HG03457 (cell line): ENCODE measurements around the gene ERO1B.
"Not testable (repeated sequence)": the region's sequence is repeated elsewhere in the genome, so short reads cannot be mapped to it uniquely, and the experiment has no call there.

Experiments
- ATAC-seq: cut with Tn5 transposase; IDR thresholded peaks from one replicate; pipeline ENCODE4 v1.9.1; 2021; ENCODE audit warnings: moderate number of reproducible peaks; ENCODE audit not compliant: unreplicated experiment

The ERO1B gene

GRCh38 chr1:236281654-236282424, at the start of gene ERO1B:
Gene ERO1B, minus strand, starts transcription at chr1:236281958. Its CDS starts 175 bp downstream, at chr1:236281783.
- peak; percentile 74 for ATAC-seq

- ATAC-seq, result not testable (repeated sequence)
Measured at GRCh38 chr1:236331412-236331811, 49.7 kb upstream of the ERO1B start.

- no peak for ATAC-seq
Measured at GRCh38 chr1:236326432-236326831, 44.7 kb upstream of the ERO1B start.

GRCh38 chr1:236325567-236325966, 43.8 kb upstream of the ERO1B start:
- ATAC-seq, result no peak

GRCh38 chr1:236323819-236324411, 42.2 kb upstream of the ERO1B start:
- no peak for ATAC-seq

- ATAC-seq, result no peak
Measured at GRCh38 chr1:236322566-236323409, 41.0 kb upstream of the ERO1B start.

GRCh38 chr1:236321101-236321500, 39.3 kb upstream of the ERO1B start:
- no peak for ATAC-seq

GRCh38 chr1:236320671-236321070, 38.9 kb upstream of the ERO1B start:
- ATAC-seq, result no peak

GRCh38 chr1:236320214-236320613, 38.5 kb upstream of the ERO1B start:
- ATAC-seq, result no peak

GRCh38 chr1:236316437-236316836, 34.7 kb upstream of the ERO1B start:
- no peak for ATAC-seq

GRCh38 chr1:236315518-236315917, 33.8 kb upstream of the ERO1B start:
- no peak for ATAC-seq

- no peak for ATAC-seq
Measured at GRCh38 chr1:236315092-236315491, 33.3 kb upstream of the ERO1B start.

- ATAC-seq, result not testable (repeated sequence)
Measured at GRCh38 chr1:236314050-236314449, 32.3 kb upstream of the ERO1B start.

GRCh38 chr1:236313427-236313826, 31.7 kb upstream of the ERO1B start:
- ATAC-seq, result no peak

GRCh38 chr1:236311040-236311439, 29.3 kb upstream of the ERO1B start:
- no peak for ATAC-seq

GRCh38 chr1:236308827-236309226, 27.1 kb upstream of the ERO1B start:
- no peak for ATAC-seq

GRCh38 chr1:236307435-236307834, 25.7 kb upstream of the ERO1B start:
- ATAC-seq, result no peak

- no peak for ATAC-seq
Measured at GRCh38 chr1:236304682-236305081, 22.9 kb upstream of the ERO1B start.

GRCh38 chr1:236303675-236304074, 21.9 kb upstream of the ERO1B start:
- ATAC-seq, result peak; percentile 53

- no peak for ATAC-seq
Measured at GRCh38 chr1:236302941-236303340, 21.2 kb upstream of the ERO1B start.

GRCh38 chr1:236301958-236302335, 20.2 kb upstream of the ERO1B start:
- no peak for ATAC-seq
